ENCODE measurements around the gene ANTXR1. TPM values are rescaled to one million over a fixed set of nuclear protein-coding genes. Genes with fewer than 3 reads are reported as not detected.
"Not testable (repeated sequence)": the region's sequence is repeated elsewhere in the genome, so short reads cannot be mapped to it uniquely, and the experiment has no call there.

ANTXR1 gene
- total RNA-seq, 2 donors from 2014 or later = 0.40 TPM; not detected in 1

GRCh38 chr2:69217333-69218080 is 204.5 kb downstream of the ANTXR1 start:
- H3K4me1 Mint-ChIP-seq (ENCODE audit: low read depth in 2 of 2) = no peaks in the 10 kb centered on the region
- ATAC-seq (no peak), DNase-seq (ENCODE audit: low spot score) (no peak)
- peaks cover 5 to 17% of the 10 kb centered on the region in 2 donors for H3K27me3 Mint-ChIP-seq
- no peaks in the 10 kb centered on the region for H3K9me3 Mint-ChIP-seq
- no peaks in the 10 kb centered on the region for H3K36me3 Mint-ChIP-seq
- no peak overlapping the region for H3K27ac Mint-ChIP-seq
- H3K4me3 Mint-ChIP-seq = no peak overlapping the region

- DNase-seq (ENCODE audit: low spot score) (no peak), ATAC-seq (no peak)
- H3K9me3 Mint-ChIP-seq = no peaks in the 10 kb centered on the region
- H3K27ac Mint-ChIP-seq = no peak overlapping the region
- no peak overlapping the region for H3K4me3 Mint-ChIP-seq
- peaks cover 23% of the 10 kb centered on the region in 2 donors for H3K27me3 Mint-ChIP-seq
- no peaks in the 10 kb centered on the region for H3K36me3 Mint-ChIP-seq
- H3K4me1 Mint-ChIP-seq (ENCODE audit: low read depth in 2 of 2) = no peaks in the 10 kb centered on the region
Measured at GRCh38 chr2:69221512-69221911, 208.5 kb downstream of the ANTXR1 start.

GRCh38 chr2:69221960-69222751 is 209.2 kb downstream of the ANTXR1 start:
- H3K36me3 Mint-ChIP-seq = no peaks in the 10 kb centered on the region
- H3K27me3 Mint-ChIP-seq = peaks cover 20 to 23% of the 10 kb centered on the region in 2 donors
- ATAC-seq (no peak), DNase-seq (ENCODE audit: low spot score) (no peak)
- H3K9me3 Mint-ChIP-seq = no peaks in the 10 kb centered on the region
- H3K4me3 Mint-ChIP-seq = no peak overlapping the region
- H3K27ac Mint-ChIP-seq = no peak overlapping the region
- no peaks in the 10 kb centered on the region for H3K4me1 Mint-ChIP-seq (ENCODE audit: low read depth in 2 of 2)

DNA sequence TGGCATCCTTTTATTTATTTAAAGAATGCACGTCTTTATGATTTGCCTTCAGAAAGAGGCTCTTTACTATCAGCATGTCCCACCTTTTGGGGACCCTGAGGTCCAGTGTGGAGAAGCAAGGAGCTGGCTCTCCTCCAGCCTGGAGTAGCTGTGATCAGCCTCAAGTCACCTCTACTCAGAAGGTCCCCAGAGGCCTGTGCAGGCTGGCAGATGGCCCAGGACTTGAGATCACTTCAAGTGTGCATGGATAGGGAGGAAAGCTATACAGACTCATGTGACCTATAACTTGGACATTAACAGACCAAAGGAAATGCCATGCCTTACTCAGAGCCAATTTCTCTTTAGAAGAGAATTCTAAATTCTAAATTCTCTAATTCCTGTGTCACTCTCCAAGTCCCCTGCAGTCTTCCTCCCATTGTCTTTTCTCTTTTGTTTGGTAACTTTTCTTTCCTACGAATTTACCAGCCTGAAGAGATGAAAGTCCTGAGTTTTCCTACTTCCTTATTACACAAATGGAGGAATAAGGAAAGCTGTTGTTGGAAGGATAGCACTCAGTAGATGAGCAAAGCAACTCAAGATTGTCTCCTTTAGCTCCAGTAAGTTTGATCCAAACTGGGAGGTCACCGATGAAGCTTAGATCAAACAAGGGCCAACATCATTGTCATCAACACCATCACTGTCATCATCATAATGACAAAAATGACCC is 210.1 kb downstream of the ANTXR1 start:
- Mint-ChIP-seq H3K4me1 (ENCODE audit: low read depth in 2 of 2) (no peaks in the 10 kb centered on the region), H3K9me3 (no peaks in the 10 kb centered on the region), H3K27me3 (peaks cover 27 to 30% of the 10 kb centered on the region in 2 donors), H3K4me3 (no peak overlapping the region), H3K36me3 (no peaks in the 10 kb centered on the region), H3K27ac (no peak overlapping the region)
- DNase-seq (ENCODE audit: low spot score) (no peak), ATAC-seq (no peak)

DNA sequence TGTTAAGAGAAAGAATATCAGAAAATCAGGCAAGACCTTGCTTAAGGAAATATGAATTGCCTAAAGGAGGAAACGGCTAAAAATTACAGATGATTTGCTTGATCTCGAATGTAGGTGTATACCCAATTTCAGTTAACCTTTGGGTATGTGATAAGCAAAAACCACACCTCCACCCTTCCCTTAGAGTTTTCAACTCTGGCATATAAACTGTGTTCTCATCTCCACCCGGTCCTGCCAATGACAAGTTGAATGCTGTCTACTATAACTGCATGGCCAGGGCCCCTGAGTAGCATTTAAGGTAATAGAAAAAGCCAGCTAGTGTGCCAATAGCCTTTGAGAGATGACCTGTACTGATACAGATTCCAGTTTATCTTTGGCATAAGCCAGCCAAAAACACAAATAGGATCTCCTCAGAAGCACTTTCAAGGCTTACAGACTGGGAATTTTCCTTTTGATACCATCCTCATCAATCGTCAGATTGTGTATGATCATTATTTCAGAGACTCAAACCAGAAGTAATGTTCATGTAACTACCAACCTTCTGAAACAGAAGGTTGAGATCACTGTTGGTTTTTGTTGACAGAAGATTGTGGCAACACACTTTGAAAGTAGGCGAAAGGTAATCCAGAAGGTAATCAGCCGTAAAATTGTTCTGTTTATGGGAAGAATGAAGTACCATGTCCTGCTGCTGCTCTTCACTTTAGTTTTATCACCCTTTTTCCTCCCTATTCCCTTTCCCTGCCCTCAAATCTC is 211.0 kb downstream of the ANTXR1 start:
- H3K9me3 Mint-ChIP-seq = no peaks in the 10 kb centered on the region
- peaks cover 27 to 32% of the 10 kb centered on the region in 2 donors for H3K27me3 Mint-ChIP-seq
- H3K4me3 Mint-ChIP-seq = no peak overlapping the region
- ATAC-seq (no peak), DNase-seq (ENCODE audit: low spot score) (no peak)
- no peak overlapping the region for H3K27ac Mint-ChIP-seq
- no peaks in the 10 kb centered on the region for H3K36me3 Mint-ChIP-seq
- H3K4me1 Mint-ChIP-seq (ENCODE audit: low read depth in 2 of 2) = no peaks in the 10 kb centered on the region

GRCh38 chr2:69224512-69224837 is 211.5 kb downstream of the ANTXR1 start:
- Mint-ChIP-seq H3K4me1 (ENCODE audit: low read depth in 2 of 2) (no peaks in the 10 kb centered on the region), H3K27ac (no peak overlapping the region), H3K9me3 (no peaks in the 10 kb centered on the region), H3K36me3 (no peaks in the 10 kb centered on the region), H3K4me3 (no peak overlapping the region), H3K27me3 (peaks cover 27 to 32% of the 10 kb centered on the region in 2 donors)
- DNase-seq (ENCODE audit: low spot score) (no peak), ATAC-seq (no peak)

DNA sequence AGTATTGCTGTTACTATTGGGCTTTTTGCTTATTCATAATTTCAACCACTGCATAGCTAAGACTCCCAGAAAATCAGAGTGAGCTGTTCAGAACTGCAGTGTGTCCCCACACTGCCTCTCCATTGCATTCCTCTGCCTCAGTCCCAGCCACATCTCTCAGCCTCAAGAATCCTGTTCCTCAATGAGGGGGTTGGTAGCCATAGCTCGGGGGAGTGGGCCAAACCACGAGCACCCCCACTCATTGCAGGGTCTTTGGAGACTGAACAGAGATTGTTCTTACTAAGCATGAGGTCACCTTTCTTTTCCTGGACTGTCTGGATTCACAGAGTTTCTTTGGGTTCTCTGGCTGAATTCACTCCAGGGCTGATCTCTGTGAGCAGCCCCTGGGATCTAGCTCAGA is 213.0 kb downstream of the ANTXR1 start:
- no peak for DNase-seq (ENCODE audit: low spot score)
- no peaks in the 10 kb centered on the region for H3K9me3 Mint-ChIP-seq
- no peak for ATAC-seq
- H3K4me3 Mint-ChIP-seq = no peak overlapping the region
- H3K27me3 Mint-ChIP-seq = peaks cover 22 to 34% of the 10 kb centered on the region in 2 donors
- H3K4me1 Mint-ChIP-seq (ENCODE audit: low read depth in 2 of 2) = no peaks in the 10 kb centered on the region
- no peaks in the 10 kb centered on the region for H3K36me3 Mint-ChIP-seq
- H3K27ac Mint-ChIP-seq = no peak overlapping the region

DNA sequence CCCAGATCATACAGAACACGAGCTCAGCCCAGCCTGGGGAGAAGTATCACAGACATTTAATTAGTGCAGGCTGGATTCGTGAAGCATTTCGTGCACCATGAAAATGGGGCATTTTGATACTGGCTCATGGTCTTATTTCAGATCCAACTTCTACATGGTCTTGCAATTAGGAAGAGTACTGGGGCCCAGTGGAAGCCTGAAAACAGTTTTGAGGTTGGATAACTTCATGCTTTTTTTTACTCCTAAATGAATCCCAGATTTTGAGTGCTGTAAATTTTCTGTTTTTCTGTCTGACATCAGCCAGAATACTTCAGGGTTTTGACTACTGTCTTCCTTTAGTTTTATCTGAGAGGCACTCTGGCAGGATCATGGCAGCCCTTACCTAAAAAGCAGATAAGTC is 213.9 kb downstream of the ANTXR1 start:
- Mint-ChIP-seq H3K36me3 (no peaks in the 10 kb centered on the region), H3K4me1 (ENCODE audit: low read depth in 2 of 2) (no peaks in the 10 kb centered on the region), H3K4me3 (no peak overlapping the region), H3K9me3 (no peaks in the 10 kb centered on the region), H3K27ac (no peak overlapping the region), H3K27me3 (peaks cover 27 to 44% of the 10 kb centered on the region in 2 donors)
- DNase-seq (ENCODE audit: low spot score) = no peak
- no peak for ATAC-seq

DNA sequence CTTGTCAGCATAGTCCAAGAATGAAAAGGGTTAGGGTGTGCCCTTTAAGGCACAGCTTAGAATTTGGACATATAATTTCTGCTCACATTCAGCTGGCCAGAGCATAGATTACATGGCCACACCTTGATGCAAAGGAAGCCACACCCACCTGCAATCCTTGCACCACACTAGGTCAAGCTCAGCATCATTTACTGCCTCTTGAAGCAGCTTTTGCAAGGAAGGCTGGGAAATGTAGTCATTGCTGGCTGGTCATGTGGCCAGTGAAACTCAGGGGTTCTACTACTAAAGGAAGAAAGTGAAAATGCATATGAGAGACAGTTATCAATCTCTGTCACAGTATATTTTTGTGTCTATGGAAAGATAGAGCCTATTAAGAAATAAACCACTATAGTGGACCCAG is 214.7 kb downstream of the ANTXR1 start:
- H3K4me1 Mint-ChIP-seq (ENCODE audit: low read depth in 2 of 2) = no peaks in the 10 kb centered on the region
- no peaks in the 10 kb centered on the region for H3K36me3 Mint-ChIP-seq
- H3K27ac Mint-ChIP-seq = no peak overlapping the region
- H3K4me3 Mint-ChIP-seq = no peak overlapping the region
- ATAC-seq (no peak), DNase-seq (ENCODE audit: low spot score) (no peak)
- peaks cover 22 to 46% of the 10 kb centered on the region in 2 donors for H3K27me3 Mint-ChIP-seq
- H3K9me3 Mint-ChIP-seq = no peaks in the 10 kb centered on the region

GRCh38 chr2:69230946-69231345 is 218.0 kb downstream of the ANTXR1 start:
- H3K4me1 Mint-ChIP-seq (ENCODE audit: low read depth in 2 of 2); H3K27ac Mint-ChIP-seq; H3K9me3 Mint-ChIP-seq; DNase-seq (ENCODE audit: low spot score); H3K36me3 Mint-ChIP-seq; H3K4me3 Mint-ChIP-seq; ATAC-seq: not testable (repeated sequence)
- H3K27me3 Mint-ChIP-seq = peaks cover 14 to 34% of the 10 kb centered on the region in 2 donors

GRCh38 chr2:69231612-69232277 is 218.8 kb downstream of the ANTXR1 start:
- no peak for DNase-seq (ENCODE audit: low spot score)
- no peak for ATAC-seq
- Mint-ChIP-seq H3K9me3 (no peaks in the 10 kb centered on the region), H3K4me3 (no peak overlapping the region), H3K36me3 (no peaks in the 10 kb centered on the region), H3K27me3 (peaks cover 14 to 35% of the 10 kb centered on the region in 2 donors), H3K27ac (no peak overlapping the region), H3K4me1 (ENCODE audit: low read depth in 2 of 2) (no peaks in the 10 kb centered on the region)

DNA sequence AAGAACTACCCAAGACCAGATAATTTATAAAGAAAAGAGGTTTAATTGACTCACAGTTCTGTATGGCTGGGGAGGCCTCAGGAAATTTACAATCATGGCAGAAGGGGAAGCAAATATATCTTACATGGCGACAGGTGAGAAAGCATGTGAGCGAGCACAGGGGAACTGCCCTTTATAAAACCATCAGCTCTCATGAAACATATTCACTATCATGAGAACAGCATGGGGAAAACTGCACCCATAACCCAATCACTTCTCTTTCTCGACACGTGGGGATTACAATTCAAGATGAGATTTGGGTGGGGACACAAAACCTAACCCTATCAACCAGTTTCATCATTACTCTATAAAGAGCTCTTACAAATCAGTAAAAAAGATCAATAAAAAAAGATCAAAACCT is 222.9 kb downstream of the ANTXR1 start:
- not testable (repeated sequence) for H3K27ac Mint-ChIP-seq; H3K36me3 Mint-ChIP-seq; H3K9me3 Mint-ChIP-seq; DNase-seq (ENCODE audit: low spot score); H3K4me1 Mint-ChIP-seq (ENCODE audit: low read depth in 2 of 2); ATAC-seq; H3K4me3 Mint-ChIP-seq
- peaks cover 11 to 32% of the 10 kb centered on the region in 2 donors for H3K27me3 Mint-ChIP-seq

- Mint-ChIP-seq H3K27ac (no peak overlapping the region), H3K36me3 (no peaks in the 10 kb centered on the region), H3K4me1 (ENCODE audit: low read depth in 2 of 2) (no peaks in the 10 kb centered on the region), H3K4me3 (no peak overlapping the region), H3K27me3 (peaks cover 7 to 20% of the 10 kb centered on the region in 2 donors), H3K9me3 (no peaks in the 10 kb centered on the region)
- ATAC-seq (no peak), DNase-seq (ENCODE audit: low spot score) (no peak)
Measured at GRCh38 chr2:69237070-69237670, 224.2 kb downstream of the ANTXR1 start.
